Stimulated activated naive CD8-positive, alpha-beta T cell treated with anti-CD3 and anti-CD28 coated beads, Interleukin-15, amount 100 ng/mL, for 72 hours (primary cell): ENCODE measurements around the gene ZFP36L2.
A peak's percentile ranks its signal among the peaks of the same experiment; 100 is the strongest.

Experiments
- ATAC-seq: fragments of 150-1000 bp; cut with Tn5 transposase; 2 replicates; pipeline ENCODE4 v1.10.0; 2021; ENCODE audit warnings: mild to moderate bottlenecking, moderate library complexity
- DNase-seq, 2 donors: peaks; one replicate each; pipeline ENCODE4 v3.0.0; 2021 to 2022
- H3K27ac Mint-ChIP-seq, 2 donors: one replicate each; pipeline ENCODE4 v1.8.0; 2022; ENCODE audit warnings: mild to moderate bottlenecking in 2 of 2, mixed read lengths in 2 of 2, moderate library complexity in 2 of 2
- H3K27me3 Mint-ChIP-seq: one replicate; pipeline ENCODE4 v1.8.0; 2022; ENCODE audit warnings: mixed read lengths
- H3K4me1 Mint-ChIP-seq: one replicate; pipeline ENCODE4 v1.8.0; 2022; ENCODE audit warnings: mild to moderate bottlenecking, mixed read lengths
- H3K4me3 Mint-ChIP-seq, 2 donors: one replicate each; pipeline ENCODE4 v1.8.0; 2022; ENCODE audit warnings: mild to moderate bottlenecking in 2 of 2, mixed read lengths in 2 of 2, moderate library complexity in 1 of 2
- H3K9me3 Mint-ChIP-seq, 2 donors: one replicate each; pipeline ENCODE4 v1.8.0; 2022; ENCODE audit warnings: mixed read lengths in 2 of 2

Gene ZFP36L2

DNA sequence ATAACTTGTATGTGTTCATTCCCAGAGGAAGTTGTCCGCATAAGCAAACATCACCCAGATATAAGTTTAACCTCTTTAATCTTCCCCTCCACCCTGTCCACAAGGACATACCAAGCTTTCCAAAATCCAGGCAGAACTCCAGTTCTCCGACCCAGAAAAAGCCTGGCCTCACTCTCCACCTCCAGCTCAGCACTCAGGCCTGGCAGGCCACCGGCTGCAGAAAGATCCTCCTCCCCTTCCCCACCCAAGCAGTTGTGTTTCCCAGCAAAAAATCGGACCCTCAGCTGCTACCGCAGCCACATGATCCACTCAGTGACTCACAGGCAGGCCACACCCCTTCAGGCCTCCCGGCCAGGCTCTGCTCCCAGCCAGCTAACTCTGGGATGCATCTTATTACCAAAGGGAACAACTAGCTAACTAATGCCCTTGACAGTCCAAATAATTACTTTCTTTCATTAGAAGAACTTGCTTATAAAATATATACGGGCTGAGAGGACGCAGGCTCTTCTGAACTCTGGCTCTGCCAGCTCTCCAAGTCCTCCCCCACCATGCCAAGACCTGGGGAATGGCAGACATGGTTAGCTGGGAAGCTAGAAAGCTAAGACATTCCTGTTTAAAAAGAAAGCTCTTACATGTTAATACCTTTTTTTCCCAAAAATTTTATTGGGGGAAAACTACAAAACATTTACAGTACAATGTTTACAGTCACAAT lies 4.5 kb downstream of the ZFP36L2 start:
- Mint-ChIP-seq H3K27me3 (no peaks in the 10 kb centered on the region), H3K4me3 (peak overlapping the region; percentile 79 to 96)

DNA sequence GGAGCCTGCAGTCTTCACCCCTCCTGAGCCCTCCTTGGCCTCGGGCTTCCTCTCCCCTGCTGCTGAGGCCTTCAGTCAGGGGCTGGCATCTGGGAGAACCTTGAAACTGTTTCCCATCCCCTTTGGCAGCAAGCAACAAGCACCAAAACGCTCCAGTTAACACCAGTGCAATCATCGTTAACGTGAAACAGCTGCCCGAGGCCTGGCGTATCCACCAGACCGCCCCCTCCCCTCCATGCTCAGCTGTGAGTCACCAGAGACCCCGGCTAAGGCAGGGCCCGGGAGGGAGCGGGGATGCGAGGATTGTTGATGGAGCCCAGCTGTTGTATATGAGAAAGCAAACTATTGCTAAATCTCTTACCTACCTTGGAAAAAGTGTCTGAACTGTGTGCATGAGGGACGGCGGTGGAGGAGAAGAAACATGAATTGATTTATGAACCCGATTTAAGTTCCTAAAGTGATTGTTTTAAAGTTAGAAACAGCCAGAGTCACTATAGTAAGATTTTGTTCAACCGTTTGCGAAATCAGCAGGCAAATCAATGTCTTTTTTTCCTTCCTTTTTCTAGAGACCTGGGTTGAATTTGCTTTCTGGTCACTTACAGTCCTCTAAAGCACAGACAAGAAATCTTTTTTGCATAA lies 5.2 kb downstream of the ZFP36L2 start:
- no peaks in the 10 kb centered on the region for H3K27me3 Mint-ChIP-seq
- no peaks in the 10 kb centered on the region for H3K9me3 Mint-ChIP-seq
- peaks cover 52% of the 10 kb centered on the region for H3K4me1 Mint-ChIP-seq
- ATAC-seq = no peak
- peak in 1 of 2 donors; percentile 33 for DNase-seq
- peak overlapping the region; percentile 79 to 96 for H3K4me3 Mint-ChIP-seq
- peak overlapping the region; percentile 98 to 99 for H3K27ac Mint-ChIP-seq

More for the DNA sequence above, 4.5 kb downstream of the ZFP36L2 start:
- peak overlapping the region; percentile 98 to 99 for H3K27ac Mint-ChIP-seq
- ATAC-seq (no peak), DNase-seq (peak; percentile 52 to 72)
- no peaks in the 10 kb centered on the region for H3K9me3 Mint-ChIP-seq
- peaks cover 52% of the 10 kb centered on the region for H3K4me1 Mint-ChIP-seq

DNA sequence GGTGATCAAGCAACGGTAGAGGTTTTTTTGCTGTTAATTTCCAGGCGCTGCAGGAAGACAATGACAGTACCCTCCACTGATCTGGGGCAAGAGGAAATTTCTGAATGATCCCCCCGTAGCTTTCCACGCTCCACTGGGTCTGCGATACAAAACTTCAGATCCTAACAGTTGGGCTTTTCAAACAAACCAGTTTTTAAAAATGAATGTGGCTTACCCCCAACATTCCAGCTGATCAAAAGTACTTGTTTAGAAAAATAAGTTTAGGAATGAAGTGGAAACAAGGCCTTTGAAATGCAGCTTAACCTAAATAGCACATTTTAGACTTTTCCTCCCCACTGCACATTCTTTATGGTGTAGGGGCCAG lies 5.7 kb downstream of the ZFP36L2 start:
- H3K27me3 Mint-ChIP-seq = no peaks in the 10 kb centered on the region
- peaks cover 52% of the 10 kb centered on the region for H3K4me1 Mint-ChIP-seq
- H3K27ac Mint-ChIP-seq = peak overlapping the region; percentile 98 to 99
- no peak for ATAC-seq
- H3K4me3 Mint-ChIP-seq = peak overlapping the region; percentile 79 to 96
- no peaks in the 10 kb centered on the region for H3K9me3 Mint-ChIP-seq
- no peak for DNase-seq

DNA sequence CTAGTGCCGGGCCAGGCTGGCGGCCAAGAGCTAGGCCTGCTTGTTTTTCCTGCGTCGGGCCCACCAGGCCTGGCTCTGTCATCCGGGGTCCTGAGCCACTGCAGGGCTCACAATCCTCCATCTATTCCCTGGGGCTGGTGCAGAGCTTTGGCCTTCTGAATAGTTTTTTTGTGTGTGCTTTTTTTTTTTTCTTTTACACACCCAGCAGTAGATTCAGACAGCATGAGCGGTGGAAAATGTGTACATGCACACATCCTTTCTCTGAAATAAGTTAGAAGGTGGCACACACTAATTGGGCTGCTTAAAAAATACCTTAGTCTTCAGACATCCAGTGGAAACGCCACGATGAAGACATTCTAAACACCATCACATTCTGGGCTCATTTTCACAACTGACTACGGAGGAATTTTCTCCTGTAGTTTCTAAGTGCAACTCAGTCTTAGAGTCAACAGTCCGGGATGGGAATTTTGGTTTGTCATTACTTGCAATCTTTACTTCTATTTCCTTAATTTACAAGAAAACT lies 6.1 kb downstream of the ZFP36L2 start:
- Mint-ChIP-seq H3K4me1 (peaks cover 52% of the 10 kb centered on the region), H3K27ac (peak overlapping the region; percentile 98 to 99), H3K9me3 (no peaks in the 10 kb centered on the region), H3K27me3 (no peaks in the 10 kb centered on the region), H3K4me3 (peak overlapping the region; percentile 79 to 96)
- DNase-seq (no peak), ATAC-seq (peak; percentile 21)

DNA sequence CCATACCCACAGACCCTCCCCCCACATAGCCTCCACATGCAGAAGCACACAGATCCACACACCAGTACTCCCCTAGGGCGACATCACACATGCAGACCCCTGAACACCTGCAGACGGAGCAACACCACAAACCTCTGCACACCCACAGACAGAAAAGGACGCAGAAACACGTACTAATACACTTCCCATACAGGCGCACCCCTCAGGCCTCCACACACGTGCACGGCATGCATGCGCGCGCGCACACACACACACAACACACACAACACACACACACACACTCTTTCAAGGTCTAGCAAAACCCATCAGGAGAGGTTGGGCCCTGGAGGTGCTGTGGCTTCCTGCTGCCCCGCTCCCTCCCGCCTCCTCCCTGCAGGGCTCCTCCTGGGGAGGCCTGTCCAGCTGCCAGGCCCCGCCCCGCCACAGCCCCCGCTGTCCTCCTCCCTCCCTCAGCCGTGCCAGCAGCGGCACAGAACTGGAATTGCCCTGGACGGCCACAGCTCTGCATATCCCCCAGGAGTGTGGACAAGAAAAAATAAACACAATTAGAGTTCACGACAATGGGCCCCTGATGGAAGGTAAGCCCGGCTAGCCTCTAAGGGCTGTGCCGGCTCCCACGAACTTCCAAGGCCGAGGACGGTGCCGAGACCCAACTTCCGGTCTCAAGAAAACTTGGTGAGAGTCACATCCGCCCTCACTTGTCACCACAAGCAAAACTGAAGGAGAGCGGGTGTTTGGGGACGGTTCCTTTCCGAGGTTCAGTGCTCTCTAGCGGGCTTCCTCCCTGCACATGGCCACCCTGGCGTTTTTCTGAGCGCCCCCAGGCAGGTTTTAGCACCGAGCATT lies 6.8 kb downstream of the ZFP36L2 start:
- DNase-seq (peak; percentile 79 to 87), ATAC-seq (peak; percentile 72)
- Mint-ChIP-seq H3K27me3 (no peaks in the 10 kb centered on the region), H3K4me1 (peaks cover 52% of the 10 kb centered on the region), H3K4me3 (peak overlapping the region; percentile 79 to 96), H3K9me3 (no peaks in the 10 kb centered on the region), H3K27ac (peak overlapping the region; percentile 98 to 99)

DNA sequence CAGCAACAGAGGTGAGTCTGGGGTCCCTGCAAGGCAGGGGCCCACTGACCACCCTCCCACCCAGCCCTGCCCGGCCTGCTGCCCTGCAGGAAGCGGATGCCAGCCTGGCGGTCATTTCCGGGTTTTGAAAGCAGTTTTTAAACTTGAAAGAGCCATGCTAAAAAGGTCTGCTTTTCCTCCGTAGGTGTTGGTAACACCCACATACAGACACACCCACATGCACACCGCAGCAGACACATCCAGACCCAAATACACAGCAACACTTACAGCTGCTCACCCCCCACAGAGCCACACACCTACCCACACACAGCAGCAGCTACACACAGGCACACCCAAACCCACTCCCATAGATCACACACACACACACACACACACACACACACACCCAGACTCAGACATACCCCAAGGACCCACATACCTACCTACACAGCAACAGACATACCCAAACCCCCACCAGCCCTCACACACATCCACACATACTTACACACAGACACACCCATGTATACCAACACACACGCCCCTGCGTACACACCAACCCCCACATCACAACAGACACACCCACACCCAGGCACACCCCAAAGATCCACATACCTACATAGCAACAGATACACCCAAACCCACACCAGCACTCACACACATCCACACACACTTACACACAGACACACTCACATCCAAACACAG lies 7.6 kb downstream of the ZFP36L2 start:
- Mint-ChIP-seq H3K27ac (peak overlapping the region; percentile 98 to 99), H3K9me3 (no peaks in the 10 kb centered on the region), H3K27me3 (no peaks in the 10 kb centered on the region), H3K4me1 (peaks cover 46% of the 10 kb centered on the region), H3K4me3 (peak overlapping the region; percentile 79 to 96)
- peak; percentile 56 to 74 for DNase-seq
- peak; percentile 63 for ATAC-seq

DNA sequence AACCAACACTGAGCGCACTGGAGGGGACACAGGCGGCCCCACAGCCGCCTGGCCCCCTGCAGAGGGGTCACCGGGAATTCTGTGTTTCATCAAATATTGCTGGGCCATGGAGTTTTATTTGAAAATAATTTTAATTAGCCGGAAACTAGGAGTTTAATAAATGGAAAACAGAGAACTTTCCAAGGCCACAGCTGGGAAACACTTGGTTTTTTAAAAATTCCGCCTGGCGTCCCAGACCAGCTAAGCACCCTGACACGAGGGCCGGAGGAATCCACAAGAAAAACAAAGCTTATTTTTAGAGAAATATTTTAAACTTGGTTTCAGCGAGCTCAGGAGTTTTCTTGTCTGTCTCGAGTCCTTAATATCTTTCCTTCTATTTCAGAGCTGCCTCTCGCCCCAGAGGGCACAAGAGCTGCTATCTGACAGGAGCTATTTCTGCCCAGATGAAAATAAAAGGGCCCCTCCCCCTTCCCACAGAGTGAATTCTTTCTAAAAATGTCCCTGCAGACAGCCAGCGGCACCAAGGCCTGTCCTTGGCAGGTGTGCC lies 8.2 kb downstream of the ZFP36L2 start:
- peaks cover 46% of the 10 kb centered on the region for H3K4me1 Mint-ChIP-seq
- peak overlapping the region; percentile 79 to 96 for H3K4me3 Mint-ChIP-seq
- ATAC-seq (no peak), DNase-seq (no peak)
- H3K27ac Mint-ChIP-seq = peak overlapping the region; percentile 19 to 37
- no peaks in the 10 kb centered on the region for H3K27me3 Mint-ChIP-seq
- H3K9me3 Mint-ChIP-seq = no peaks in the 10 kb centered on the region

DNA sequence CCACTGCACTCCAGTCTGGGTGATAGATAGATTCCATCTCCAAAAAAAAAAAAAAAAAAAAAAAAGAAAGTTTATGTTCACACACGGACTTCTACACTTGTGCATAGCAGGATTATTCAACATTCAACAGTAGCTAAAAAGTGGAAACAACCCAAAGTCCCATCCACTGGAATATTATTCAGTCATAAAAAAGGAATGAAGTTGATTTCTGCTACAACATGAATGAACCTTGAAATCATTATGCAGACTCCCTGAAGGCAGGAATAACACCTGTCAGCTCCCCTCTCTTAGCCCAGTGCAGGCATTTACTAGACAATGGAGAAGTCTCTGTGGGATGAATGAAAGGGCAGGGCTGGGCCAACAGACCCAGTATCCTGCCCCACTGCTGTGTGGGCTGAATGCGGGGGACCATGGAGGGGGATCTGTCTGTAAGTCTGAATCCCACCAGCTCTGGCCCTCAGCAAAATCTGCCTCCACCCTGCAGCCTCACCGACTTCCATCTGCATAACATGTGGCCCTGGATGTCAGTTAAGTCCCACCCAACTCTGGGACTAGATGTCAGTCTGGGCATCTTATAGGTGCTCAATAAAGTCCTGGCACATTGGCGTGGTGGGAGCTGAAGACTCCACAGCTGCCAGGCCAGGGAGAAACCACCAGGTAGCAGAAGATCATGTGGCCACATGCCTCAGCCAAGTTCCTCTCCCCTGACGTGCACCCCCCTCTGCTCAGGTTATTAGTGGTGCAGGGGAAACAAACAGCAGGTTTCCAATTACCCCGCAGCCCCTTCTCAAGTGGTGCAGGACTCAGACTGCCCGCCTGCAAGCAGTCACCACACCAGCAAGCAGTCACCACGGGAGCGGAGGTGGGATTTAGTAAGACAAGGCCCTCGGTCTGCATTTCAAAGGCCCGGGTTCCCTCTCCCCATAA lies 8.9 kb downstream of the ZFP36L2 start:
- Mint-ChIP-seq H3K4me1 (peaks cover 54% of the 10 kb centered on the region), H3K27me3 (no peaks in the 10 kb centered on the region), H3K9me3 (no peaks in the 10 kb centered on the region), H3K4me3 (peak overlapping the region; percentile 43 to 79), H3K27ac (peak overlapping the region; percentile 19 to 37)
- ATAC-seq (no peak), DNase-seq (no peak)

DNA sequence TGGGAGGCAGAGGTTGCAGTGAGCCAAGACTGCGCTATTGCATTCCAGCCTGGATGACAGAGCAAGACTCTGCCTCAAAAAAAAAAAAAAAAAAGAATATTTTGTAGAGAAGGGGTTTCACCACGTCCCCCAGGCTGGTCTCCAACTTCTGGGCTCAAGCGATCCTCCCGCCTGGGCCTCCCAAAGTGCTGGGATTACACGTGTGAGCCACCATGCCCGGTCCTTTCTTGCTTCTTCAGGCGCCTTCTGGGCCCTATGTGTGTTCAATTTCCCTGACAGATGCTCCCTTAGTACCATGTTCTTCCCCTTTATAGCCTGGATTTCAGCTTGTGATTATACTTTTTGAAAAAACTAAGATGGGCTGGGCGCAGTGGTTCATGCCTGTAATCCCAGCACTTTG lies 9.8 kb downstream of the ZFP36L2 start:
- H3K9me3 Mint-ChIP-seq = no peaks in the 10 kb centered on the region
- no peak overlapping the region for H3K4me3 Mint-ChIP-seq
- peaks cover 50% of the 10 kb centered on the region for H3K4me1 Mint-ChIP-seq
- ATAC-seq (no peak), DNase-seq (no peak)
- no peak overlapping the region for H3K27ac Mint-ChIP-seq
- no peaks in the 10 kb centered on the region for H3K27me3 Mint-ChIP-seq

DNA sequence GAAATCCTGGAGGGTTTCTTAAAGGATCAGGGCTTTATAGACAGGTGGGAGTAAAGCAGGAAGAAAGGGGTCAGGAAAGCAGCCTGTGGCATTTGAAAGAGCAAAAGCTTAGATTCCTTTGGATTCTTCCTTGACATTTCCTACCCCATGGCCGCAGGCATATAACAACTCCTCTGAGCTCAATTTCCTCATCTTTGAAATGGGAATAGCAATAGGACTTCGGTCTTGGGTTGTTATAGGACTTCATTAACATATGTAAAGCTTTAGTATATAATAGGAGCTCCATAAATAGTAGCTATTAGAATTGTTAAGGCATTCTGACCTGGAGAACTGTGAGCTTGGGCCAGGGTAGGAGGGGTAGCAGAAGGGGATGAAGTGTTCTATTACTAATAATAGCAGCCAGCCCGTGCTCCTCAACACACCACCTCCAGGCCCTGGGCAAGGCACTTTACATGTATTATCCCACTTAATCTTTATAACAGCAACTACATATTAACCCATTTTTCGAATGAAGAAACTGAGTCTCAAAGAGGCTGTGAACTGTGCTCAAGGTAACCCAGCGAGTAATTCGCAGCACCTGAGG lies 10.6 kb downstream of the ZFP36L2 start:
- Mint-ChIP-seq H3K9me3 (no peaks in the 10 kb centered on the region), H3K27ac (no peak overlapping the region), H3K4me3 (no peak overlapping the region), H3K4me1 (peaks cover 46% of the 10 kb centered on the region), H3K27me3 (no peaks in the 10 kb centered on the region)
- DNase-seq = no peak
- ATAC-seq = no peak

DNA sequence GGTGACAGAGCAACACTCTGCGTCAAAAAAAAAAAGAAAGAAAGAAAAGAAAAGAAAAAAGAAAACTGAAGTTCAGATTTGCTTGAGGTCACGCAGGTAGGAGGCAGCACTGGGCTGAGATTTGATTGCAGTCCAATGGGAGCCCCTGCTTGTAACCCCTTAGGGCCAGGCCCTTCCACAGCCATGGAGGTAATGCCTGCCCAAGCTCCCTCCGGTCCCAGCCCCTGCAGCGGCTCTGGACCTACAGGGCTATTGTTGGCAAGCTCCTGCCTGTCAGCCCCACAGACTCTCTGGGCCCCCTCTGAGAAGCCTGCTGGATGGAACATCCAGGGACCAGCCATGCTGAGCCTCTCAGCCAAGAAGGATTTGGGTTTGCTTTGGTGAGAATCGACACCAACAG lies 12.2 kb downstream of the ZFP36L2 start:
- ATAC-seq (no peak), DNase-seq (no peak)
- Mint-ChIP-seq H3K9me3 (no peaks in the 10 kb centered on the region), H3K4me3 (no peak overlapping the region), H3K27ac (no peak overlapping the region), H3K4me1 (peaks cover 51% of the 10 kb centered on the region), H3K27me3 (no peaks in the 10 kb centered on the region)

DNA sequence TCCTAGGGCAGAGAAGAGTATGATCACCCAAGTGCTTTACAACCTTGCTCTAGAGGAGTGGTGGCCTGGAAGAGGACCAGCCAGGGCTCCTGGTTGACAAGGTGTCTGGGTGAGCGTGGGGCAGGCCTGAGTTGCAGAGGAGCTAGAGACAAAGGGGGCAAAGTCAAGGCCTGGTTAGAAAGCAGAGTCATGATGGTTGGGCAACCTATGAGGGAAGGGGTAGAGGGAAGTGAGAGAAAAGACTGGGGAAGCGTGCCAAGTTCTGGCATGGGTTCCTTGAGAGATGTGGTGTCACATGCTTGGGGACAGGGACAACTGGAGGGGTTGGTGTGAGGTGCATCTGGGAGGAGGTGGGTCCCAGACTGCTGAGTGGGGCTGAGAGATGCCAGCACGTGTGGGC lies 13.5 kb downstream of the ZFP36L2 start:
- Mint-ChIP-seq H3K4me1 (peaks cover 41% of the 10 kb centered on the region), H3K4me3 (no peak overlapping the region), H3K27me3 (no peaks in the 10 kb centered on the region), H3K9me3 (no peaks in the 10 kb centered on the region), H3K27ac (peak overlapping the region in 1 of 2 donors; percentile 70)
- ATAC-seq (peak; percentile 13), DNase-seq (no peak)

DNA sequence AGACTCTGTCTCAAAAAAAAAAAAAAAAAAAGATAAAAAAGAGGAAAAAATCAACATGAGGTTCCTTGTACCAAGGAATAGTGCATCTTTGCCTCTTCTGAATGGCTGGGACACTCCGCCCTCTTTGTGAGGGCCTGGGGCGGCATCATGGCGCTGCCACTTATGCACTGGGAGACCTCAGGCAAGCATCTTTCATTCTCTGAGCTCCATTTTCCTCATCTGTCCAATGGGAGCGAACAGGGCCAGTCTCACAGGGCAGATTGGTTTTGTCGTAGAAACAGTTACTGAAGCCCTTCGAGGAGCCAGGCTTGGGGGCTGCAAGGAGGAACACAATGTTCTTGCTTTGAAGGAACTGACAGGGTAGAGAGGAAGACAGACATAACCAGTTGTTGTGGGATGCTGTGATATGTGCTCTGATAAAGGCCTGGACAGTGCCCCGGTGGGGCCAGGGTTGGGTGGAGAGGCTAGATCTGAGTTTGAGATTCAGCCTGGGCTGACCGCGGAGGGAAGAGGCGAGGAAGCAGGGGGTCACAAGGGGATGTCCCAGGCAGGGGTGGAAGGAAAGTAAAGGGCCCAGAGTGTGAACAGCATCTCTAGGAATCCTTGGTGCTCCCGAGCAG lies 14.1 kb downstream of the ZFP36L2 start:
- ATAC-seq (peak; percentile 16), DNase-seq (no peak)
- Mint-ChIP-seq H3K27me3 (no peaks in the 10 kb centered on the region), H3K27ac (peak overlapping the region in 1 of 2 donors; percentile 45), H3K9me3 (no peaks in the 10 kb centered on the region), H3K4me1 (peaks cover 41% of the 10 kb centered on the region), H3K4me3 (peak overlapping the region in 1 of 2 donors; percentile 13)
